Activated effector memory CD4-positive, alpha-beta T cell treated with Interleukin-2 at 50 U/mL for 16 hours (primary cell): ENCODE measurements around the gene IFT43.

Source experiments
- DNase-seq: peaks from one replicate; pipeline ENCODE4 v3.0.0-alpha.2; 2020

Gene IFT43

DNA sequence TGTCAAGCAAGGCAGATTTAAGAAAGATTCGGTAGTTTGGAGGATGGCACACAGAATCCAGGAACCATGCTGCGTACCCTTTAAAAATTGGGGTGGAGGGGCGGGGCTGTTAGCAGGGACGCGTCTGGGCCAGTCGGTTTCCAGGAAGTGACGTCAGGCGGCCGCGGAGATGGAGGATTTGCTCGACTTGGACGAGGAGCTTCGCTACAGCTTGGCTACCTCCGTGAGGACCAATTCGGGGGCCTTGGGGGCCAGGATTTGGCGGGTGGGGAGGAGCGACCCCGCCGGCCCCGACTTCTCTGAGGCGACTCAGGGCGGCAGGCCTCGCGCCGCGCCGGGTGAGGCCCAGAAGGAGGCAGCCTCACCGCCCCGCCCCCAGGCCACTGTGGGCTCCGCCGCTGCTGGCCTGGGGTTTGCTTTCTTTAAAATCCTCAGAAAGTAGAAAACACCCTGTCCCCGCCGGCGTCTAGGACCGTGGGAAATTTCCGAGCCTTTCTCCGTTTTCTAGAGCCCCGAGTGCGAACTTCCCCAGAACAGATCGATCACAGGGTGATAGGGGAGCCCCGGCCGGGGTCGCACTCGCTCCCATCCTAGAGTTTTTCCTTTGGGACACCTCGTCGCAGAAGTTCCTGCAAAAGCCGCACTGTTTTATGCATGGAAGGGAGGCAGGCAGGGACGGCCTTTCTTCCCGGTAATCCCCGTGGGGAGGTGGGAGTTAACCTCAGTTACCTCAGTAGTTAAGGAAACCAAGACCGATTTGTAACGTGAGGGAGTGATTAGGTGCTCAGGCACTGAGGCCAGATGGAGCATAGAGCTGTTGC, at the start of gene IFT43:
Gene IFT43, plus strand, starts transcription at position 146 of the 821 bp plus-strand sequence. Its CDS starts 24 bp downstream, at position 170.
- DNase-seq, result peak; percentile 83

DNA sequence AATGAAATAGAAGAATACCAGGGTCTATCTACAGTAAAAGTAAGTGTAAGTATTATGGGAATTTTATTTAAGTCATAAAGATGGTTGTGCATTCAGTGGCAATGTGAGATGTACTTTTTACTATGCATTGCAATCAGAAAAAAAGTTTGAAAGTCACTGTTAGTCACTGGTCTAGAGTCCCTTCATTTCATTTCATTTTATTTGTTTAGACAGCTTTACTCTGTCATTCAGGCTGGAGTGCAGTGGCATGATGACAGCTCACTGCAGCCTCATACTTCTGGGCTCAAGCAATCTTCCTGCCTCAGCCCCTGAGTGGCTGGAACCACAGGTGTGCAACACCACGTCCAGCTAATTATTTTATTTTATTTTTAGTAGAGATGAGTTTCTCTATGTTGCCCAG, 46.4 kb upstream of the IFT43 start:
- DNase-seq, result no peak

DNA sequence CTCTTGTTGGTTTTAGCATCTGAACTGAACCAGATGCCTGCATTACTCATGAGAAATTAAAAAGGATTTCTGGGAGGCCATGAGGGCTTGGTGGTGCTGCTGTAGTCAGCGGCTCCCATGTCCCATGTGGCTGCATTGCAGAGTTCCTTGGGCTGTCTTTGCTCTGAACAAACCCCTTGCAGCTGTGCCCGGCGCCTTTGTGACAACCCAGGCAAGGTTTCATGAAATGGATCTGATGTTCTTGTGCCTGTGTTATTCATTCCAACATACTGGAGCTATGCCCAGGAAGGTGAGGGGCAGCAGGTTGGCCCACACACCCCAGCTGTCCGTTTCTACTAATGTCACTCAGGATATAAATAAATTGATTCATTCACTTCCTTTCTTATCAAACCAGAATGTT, 44.5 kb upstream of the IFT43 start:
- no peak for DNase-seq

DNA sequence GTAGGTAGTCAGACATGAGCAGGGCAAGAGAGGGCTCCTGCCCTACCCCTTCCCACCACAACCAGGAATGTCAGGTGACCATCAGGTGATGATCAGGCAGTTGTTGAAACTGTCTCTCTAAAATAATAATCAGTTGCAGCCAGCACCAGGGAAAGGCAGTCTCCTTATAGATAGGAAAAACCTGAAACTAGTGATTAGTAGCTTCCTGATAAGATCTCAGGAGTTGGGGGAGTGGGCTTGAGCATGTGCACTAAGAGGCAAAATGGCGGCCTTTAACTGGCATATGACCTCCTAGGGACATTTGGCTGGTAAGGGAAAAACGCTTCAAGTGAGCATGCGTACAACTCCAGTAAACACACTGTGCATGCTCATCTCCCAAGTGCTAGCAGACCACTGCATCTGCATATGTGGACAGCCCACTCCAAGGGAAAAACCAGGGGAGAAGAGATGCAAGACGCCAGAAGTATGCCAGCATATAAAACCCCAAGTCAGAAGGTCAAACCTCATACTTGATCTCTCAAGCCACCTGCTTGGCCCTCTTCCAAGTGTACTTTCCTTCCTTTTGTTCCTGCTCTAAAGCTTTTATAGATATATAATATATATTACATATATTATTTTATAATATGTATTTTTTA, 40.8 kb upstream of the IFT43 start:
- DNase-seq, result no peak

DNA sequence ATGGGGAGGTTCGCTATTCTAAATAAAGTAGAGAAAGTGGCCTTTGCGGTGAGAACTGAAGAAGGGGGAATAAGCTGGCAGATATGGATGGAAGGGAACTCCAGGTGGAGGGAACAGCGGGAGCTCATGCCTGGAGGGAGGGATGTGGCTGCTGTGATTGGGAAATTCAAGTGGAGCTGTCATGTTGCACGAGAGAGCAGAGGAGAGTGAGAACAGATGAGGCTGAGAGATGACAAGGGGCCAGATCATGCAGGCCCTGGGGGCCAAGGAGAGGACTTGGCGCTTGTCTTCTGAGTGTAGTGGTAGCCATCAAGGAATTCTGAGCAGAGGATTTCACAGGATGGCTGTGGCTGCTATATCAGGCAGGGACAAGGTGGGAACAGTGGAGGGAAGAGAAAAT, 38.8 kb upstream of the IFT43 start:
- DNase-seq, result no peak

DNA sequence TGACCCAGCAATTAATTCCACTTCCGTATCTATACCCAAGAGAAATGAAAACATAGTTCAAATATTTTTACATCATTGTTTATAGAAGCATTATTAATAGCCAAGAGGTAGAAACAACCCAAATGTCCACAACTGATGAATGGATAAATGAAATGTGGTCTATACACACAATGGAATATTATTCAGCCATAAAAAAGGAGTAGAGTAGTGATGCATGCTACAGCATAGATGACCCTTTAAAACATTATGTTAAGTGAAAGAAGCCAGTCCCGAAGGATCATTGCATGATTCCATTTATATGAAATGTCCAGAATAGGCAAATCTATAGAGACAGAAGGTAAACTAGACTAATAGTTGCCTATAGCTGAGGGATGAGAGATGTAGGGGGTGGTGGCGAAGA, 33.1 kb upstream of the IFT43 start:
- no peak for DNase-seq

DNA sequence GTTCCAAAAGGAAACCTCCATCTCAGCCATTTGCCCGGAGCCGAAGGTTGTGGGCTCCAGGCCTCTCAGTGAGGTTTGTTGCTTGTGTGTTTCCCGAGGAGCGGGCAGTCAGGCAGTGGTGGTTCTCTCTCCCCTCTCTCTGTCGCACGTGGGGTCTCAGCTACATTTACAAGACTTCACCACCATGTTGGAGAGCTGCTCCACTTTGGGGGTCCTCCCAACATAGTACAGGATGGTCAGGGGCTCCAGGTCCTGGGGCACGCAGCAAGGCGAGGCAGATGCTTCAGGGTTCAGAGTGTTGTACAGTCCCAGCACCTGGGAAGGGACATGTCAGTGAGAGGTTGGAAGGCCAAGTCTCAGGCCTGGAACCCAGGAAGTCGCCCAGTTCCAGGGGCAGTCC, 26.5 kb upstream of the IFT43 start:
- no peak for DNase-seq

DNA sequence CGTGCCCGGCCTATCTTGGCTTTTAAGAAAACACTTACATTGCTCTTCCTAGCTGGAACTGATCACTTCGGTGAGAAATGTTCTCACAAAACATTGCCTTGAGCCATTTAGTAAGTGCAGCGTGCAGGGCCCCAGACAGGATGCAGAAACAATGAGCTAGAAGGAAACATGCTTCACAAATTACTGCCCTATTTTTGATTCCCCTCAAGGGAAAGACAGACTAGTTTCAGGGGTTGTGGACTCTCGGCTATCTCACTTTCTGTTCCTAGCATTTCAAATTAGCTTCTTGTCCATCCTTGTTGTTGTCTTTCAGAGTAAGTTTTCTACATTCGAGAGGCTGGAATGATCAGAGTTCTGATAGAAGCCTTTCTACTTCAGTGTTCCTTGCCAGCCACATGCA, 25.3 kb upstream of the IFT43 start:
- DNase-seq, result no peak

DNA sequence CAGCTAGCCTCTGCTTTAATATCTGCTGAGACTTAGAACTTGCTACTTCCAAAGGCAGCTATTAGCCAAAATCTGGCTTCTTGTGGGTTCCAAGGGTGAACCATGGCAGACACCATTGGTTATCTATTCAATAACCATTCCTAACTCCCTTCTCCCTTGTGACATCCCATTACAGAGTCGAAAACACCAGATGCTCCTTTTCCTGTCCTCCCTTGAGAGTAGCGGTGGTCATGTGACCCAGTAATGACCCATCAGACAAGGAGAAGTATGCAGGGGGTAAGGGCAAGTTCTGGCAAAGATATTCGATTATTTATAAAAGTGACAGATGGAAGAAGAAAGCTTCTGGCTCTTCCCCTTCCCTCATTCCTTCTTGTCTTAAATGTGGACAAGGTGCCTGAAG, 23.9 kb upstream of the IFT43 start:
- no peak for DNase-seq

DNA sequence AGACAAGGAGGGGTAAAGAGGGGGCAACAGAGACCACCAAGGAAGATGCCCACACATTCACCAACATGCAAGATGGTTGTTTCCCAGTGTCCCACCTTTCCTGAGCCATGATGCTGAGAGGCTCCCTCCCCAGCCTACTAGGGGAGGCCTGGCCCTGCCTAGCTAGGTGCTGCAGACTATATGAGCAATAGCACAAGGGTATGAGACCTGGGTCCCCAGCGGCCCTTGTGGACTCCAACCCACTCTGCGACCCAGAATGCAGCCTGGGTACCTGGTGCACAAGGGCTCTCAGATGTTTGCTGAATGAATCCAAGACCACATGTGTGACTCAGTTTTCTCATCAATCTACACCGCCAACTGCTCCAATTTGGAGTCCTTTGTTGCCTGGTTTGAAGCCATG, 17.7 kb upstream of the IFT43 start:
- no peak for DNase-seq

DNA sequence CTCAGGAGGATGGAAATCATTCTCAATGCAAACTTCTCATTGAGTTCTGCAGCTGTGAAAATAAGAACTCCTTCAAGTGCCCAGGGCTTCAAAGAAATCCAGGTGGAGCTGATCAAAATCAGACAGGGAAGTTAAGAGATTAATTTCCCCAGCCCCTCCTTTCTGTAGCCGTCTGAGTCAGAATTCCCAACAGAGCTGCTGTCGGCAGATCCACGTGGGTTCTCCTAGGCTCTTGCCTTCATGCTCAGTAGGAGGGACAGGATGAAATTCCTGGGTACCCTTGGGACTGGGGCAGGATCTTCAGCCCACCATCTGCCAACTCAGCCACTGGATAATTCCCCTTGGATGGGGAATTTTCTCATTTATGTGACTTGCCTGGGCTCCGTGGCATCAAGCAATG, 17.1 kb upstream of the IFT43 start:
- no peak for DNase-seq

DNA sequence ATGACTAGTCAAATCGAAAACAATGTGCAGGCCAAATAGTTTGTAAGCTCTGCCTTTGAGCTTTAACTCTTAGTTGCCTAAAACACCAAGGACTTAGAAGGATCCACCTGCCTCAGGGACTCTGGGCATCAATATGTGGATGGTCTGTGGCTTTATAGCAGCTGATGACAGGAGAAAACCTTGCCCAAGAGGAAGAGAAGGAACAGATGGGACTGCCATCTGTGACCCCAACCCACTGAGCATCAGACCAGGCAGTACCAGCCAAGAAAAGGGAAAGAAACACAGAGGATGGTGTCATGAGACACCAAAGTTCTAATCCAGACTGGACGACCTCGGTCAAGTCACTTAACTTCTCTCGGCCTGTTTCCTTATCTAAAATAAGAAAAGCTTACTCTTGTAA, 16.4 kb upstream of the IFT43 start:
- no peak for DNase-seq

DNA sequence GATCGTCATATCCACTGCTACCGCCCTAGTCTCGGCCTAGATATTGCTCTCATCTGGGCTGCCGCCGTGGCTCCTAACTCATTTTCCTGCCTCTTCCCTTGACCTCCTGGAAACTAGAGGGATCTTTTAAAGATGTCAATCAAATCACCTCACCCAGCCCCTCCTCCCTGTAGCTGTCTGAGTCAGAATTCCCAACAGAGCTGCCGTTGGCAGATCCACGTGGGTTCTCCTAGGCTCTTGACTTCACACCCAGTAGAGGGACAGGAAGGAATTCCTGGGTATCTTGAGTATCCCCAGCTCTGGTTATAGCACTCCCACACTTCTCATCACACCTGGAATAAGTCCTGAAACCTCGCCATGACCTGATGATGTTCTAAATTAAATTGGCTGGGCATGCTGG, 15.7 kb upstream of the IFT43 start:
- DNase-seq, result no peak

DNA sequence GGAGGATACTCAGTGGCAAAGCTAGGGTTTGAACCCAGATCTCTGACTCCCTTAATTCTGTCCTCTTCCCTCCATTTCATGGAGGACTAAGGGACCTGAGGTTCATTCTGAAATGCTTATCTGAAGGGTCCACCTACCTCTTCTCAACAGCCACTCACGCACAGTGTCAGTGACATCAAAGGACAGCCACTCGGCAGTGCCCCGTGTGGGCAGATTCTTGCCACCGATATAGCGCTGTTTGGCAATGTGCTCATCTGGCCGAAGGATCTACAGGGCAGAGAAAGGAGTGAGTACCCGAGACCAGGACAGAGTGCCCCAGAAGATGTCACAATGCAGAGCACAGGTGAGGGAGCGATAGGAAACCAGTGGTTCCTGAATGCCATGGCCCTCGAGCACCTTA, 14.6 kb upstream of the IFT43 start:
- no peak for DNase-seq

DNA sequence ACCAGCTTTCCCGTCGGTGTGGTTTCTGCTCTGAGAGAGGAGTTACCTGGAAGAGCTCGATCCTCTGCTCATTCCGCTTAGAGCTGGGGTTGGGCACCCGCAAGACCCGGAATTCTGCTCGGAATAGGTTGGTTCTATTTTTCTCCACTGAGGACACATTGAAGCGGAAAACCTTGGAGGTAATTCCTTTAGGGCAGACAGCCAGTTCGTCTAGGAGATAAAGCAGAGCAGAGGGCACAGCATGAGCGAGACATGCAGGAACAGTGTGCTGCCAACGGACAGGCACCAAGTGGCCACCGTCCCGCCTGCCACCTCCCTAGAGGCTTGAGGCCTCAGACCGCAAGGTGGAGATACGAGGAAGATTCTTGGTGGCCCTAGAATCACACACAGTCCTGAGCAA, 14.1 kb upstream of the IFT43 start:
- no peak for DNase-seq

DNA sequence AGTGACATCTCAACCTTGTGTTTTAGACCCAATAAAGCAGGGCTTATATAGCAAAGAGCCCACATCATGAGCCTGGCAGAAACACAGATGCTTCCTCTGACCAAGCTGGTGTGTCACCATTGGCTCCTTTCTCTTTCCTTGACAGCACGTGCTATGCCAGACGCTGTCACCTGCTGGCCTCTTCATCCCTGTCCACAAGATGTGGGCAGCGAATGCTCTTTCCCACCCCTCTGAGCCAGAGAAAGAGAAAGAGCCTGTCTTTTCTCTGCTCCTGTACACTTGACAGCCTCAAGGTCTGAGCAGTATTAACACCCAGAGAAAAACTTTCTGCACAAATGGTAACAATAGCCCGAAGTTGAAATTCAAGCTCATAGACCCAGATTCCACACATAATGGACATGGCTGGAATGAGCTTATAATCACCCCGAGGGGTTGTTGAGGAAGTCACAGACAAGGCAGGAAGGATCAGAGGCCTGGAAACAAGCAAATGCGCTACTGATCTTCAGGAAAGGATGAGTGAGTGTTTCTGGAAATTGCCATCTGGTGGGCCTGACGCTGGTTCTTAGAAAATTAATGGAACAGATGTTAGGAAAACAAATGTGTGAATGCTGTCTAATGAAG, 12.7 kb upstream of the IFT43 start:
- no peak for DNase-seq

DNA sequence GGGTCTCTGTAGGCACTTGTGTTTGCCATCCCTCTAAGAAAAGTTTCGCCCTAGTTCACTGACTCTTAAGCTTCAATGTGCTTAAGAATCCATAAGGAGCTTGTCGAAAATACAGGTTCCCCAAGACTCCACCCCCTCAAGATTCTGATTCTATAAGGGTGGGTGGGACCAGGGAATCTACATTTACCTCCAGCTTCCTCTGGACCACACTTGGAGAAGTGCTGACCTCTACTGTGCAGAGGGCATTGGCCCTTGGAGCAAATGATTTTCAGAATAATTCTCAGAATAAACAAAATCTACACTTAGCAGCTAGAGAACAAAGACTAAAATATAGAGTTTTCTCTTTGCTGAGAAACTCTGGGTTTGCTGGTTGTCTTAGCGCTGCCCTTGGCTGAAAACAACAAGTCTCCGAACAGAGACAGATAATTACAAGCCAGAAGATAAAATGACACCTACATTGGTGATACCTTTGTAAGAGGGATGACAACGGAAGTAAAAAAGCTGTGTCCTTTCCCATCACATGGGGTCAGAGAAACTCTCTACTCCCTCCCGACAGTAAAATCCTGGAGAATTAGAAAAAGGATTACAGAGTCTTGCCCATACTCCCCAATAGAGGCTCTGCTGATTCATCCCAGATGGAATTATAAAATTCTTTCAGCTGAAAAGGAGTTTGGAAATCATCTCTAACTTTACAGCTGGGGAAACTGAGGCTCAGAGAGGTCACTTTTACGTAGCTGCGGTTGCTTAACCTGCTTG, 8.6 kb upstream of the IFT43 start:
- no peak for DNase-seq

DNA sequence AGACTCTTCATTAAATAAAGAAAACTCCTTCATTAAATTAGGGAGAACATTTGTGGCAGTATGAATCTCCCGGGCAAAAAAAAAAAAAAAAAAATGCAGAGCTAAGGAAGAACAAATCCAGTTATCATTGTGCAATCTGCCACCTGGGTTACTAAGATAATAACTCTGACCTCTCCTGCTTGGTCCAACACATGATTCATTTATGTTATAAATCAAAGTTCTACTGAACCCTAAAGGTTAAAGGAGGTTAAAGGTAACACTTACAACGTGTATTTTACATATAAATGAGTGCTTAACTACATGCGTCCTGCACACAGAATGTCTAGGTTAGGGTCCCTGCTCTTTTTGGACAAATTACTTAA, 8.0 kb upstream of the IFT43 start:
- DNase-seq, result no peak

DNA sequence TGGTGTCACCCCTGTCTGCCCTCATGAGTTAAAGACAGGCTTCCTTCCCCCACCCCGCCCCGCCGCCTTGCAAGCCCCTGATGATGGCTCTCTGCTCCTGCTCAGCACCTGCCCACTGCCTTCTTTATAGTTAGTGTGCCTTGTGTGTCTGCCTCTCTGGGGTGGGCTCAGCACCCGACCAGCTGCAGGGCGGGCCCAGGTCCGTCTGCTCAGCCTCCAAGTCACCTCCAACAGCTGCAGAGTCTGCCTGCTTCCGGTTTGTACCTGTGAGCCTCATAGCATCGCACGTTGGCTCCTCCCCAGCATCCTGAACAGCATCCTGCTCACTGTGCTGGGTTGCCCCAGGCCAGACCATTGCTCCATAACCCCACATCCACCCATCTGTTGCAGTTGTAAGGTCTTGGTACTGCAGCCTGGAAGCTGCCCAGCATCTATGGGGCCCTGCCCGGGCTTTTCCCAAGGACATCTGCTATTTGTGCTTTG, 7.3 kb upstream of the IFT43 start:
- DNase-seq, result no peak

DNA sequence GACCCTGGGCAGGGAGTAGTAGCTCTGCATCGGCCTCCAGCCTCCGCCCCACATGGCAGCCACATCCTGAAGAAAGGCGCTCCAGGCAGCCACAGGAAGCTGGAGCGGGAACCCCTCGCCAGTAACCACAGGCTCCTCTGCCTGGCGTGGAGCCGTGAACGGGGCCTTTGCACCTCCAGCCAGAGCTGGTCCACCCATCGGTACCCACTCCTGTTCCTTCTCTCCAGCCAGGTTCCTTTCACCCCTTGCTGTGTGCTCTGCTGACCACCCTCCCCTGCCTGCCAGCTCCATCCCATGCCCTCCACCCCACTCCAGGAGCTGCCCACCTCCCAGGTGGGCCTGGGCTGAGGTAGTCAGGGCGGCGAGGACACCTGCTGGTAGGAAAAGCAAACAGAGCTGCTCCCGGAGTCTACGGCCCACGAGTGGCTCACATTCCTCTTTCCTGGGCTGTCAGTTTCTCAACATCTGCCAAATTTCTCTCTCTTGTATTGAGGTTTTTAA, 6.4 kb upstream of the IFT43 start:
- no peak for DNase-seq

DNA sequence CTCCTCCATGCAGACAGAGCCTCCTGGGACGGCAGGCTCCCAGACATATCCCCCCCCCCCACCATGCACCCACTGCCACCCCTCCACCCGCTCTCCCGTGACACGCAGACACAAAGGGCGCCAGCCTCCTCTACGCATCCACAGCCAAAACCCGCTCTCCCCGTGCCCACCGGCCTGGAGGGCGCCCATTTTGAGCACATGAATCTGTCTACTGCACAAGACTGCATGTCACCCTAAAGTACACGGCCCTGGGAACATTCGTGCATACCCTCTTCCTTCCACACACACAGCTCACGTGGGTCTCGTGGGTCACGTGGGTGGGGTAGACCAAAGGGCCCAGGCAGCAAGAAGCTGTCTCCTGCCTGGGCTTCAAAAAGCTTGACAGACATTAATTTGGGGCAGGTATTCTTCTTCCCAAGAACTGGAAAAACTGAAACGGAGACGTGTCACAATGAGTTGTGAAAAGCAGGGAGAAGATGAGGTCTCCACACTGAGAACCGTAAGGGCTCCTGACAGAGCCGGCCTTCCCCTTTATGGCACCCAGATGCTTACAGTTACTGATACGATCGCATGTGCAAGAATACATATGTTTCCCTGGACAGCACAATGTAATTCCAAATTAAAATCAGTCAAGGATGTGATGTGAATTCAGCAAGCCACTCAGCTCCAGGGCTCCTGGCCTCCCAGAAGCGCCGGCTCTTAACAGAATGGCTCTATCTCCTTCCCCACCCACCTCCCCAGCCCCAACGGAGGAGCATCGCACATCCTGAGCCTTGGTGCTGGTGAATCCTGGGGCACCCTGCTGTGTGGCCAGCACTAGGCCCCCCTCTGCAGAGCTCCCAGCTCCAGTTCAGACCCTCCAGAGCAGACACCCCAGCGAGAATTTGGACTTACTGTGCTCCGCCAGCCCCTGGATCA, 5.7 kb upstream of the IFT43 start:
- DNase-seq, result no peak

DNA sequence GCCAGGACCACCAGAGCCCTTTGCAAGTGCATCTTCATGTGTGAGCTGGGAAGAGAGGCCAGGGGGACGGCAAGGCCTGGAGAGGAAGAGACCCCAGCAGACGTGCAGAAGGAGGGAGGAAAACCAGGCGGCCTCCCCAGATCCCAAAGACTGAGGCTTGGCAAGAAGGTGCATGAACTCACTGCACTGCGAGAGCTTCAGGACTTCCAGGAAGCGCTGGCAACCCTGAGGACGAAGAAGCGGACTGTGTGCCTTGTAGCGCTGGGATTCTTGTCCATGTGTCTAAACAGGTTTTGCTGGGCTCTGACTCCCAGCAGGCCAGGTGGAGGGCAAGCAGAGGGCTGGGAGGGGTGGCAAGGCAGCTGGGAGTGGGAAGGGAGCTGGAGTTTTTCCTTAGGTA, 4.7 kb upstream of the IFT43 start:
- no peak for DNase-seq
